Superior temporal gyrus (tissue), 1 donor: ENCODE measurements around the gene FGF7.
"Not testable (repeated sequence)": the region's sequence is repeated elsewhere in the genome, so short reads cannot be mapped to it uniquely, and the experiment has no call there.

Source experiments
- DNase-seq: peaks from one replicate; pipeline ENCODE4 v3.0.0-alpha.2; 2016; ENCODE audit errors: extremely low spot score

The FGF7 gene

DNA sequence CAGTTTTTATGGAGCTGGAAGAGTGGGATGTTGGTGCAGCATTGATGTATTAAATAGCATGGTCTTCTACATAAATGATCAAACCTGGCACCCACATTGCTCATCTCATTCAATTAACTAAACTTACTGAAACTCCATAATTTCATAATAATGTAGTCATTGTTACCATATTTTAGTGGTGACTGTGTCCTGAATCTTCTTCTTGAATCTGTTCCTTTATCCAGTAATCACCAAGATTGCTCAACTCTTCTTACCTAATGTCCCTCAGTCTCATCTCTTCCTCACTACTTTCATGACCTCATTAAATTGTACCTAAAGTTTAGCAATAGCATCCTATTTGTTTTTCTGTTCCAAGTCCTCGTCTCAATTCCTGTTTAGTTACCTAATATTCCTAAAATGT is 69.8 kb downstream of the FGF7 start:
- peak; percentile 1 for DNase-seq

DNA sequence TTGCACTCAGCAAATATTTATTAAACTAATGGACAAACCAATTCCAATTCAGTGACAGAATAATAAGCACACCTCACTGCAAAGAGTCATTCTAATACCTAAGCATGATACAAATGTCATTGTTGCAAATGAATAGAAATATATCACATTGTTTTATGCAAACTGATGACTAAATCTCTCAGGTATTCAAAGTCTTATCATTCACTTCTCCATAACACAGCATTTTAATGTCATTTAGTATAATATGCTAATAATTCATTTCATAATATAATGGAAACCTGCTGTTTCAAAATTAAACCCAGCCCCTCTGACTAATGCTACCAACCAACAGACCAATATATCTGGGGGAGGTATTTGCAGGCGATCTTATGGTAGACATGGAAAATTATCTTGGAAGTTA is 71.8 kb downstream of the FGF7 start:
- no peak for DNase-seq

GRCh38 chr15:49495993-49496753 is 73.1 kb downstream of the FGF7 start:
- no peak for DNase-seq

GRCh38 chr15:49501586-49501985 is 78.5 kb downstream of the FGF7 start:
- no peak for DNase-seq

DNA sequence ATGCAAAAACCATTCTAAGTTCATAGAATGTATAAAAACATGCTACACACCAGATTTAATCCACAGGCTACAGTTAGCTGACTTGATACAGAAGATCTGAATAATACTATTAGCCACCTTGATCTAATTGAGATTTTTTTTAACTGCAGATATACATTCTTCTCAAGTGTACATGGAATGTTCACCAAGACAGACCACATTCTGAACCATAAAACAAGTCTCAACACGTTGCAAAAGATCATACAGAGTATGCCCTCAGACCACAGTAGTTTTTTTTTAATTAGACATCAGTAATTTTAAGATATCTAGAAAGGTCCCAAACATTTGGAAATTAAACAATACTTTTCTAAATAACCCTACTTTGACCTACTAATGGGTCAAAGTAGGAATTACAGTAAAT is 83.3 kb downstream of the FGF7 start:
- DNase-seq, result no peak

DNA sequence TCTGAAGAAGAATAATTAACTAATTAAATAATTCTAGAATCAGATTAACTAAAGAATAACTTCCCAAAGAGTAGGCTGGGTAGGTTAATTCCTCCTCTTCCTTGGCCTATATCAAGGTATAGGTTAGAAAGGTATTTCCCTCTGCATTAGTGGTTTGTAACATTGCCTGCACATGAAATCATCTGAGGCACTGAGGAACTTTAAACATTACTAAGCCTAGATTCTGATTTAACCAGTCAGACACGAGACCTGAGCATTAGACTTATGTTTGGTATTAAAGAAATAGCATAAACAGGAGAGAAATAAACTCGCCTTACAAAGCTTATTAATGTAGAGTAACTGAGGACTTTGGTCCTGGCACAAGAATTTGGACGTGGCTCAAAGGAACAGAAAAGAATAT is 84.2 kb downstream of the FGF7 start:
- no peak for DNase-seq

DNA sequence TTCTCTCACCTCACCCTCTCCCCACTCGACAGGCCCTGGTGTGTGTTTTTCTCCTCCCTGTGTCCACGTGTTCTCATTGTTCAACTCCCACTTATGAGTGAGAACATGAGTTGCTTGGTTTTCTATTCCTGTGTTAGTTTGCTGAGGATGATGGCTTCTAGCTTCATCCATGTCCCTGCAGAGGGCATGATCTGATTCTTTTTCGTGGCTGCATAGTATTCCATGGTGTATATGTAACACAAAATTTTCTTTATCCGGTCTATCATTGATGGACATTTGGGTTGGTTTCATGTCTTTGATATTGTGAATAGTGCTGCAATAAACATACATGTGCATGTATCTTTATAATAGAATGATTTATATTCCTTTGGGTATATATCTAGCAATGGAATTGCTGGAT is 89.7 kb downstream of the FGF7 start:
- not testable (repeated sequence) for DNase-seq

DNA sequence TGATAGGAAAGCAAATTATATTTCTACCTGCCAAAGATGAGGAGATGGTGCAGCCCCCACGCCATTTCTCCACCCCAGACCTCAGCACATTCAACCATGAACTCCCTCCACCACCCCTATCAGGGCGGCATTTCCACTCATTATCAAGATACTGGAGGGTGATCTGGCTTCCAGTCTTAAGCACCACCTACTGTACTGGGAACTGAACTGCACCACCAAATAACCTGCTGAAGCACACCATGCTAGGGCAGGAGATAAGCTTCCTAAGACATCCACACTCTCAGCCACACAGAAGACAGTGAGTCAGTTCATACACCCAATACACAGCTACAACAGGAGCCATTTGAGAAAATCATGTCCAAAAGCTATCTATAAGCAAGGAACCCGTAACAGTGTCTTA is 98.8 kb downstream of the FGF7 start:
- no peak for DNase-seq

DNA sequence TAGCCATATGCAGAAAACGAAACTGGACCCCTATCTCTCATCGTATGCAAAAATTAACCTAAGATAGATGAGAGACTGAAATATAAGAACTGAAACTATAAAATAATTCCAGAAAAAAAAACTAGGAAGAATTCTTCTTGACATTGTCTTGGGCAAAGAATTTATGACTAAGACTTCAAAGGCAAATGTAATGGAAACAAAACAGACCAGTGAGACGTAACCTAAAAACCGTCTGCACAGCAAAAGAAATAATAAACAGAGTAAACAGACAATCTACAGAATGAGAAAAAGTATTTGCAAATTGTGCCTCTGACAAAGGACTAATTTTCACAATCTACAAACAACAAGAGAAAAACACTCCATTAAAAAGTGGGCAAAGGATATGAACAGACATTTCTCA is 105.2 kb downstream of the FGF7 start:
- no peak for DNase-seq

- DNase-seq, result no peak
Measured at GRCh38 chr15:49530092-49530491, 107.0 kb downstream of the FGF7 start.
